ENCODE data around the gene KRT76.
"Not testable (repeated sequence)": the region's sequence is repeated elsewhere in the genome, so short reads cannot be mapped to it uniquely, and the experiment has no call there.

The KRT76 gene

GRCh38 chr12:52759218-52759617, 17.9 kb downstream of the KRT76 start:
- DNase-seq (ENCODE audit: low spot score) = no peak

GRCh38 chr12:52757449-52758176, 19.5 kb downstream of the KRT76 start:
- DNase-seq (ENCODE audit: low spot score) = no peak

- no peak for DNase-seq (ENCODE audit: low spot score)
These were observed 20.7 kb downstream of the KRT76 start for GRCh38 chr12:52756281-52756960.

- DNase-seq (ENCODE audit: low spot score) = no peak
These were observed 21.6 kb downstream of the KRT76 start for GRCh38 chr12:52755533-52755932.

GRCh38 chr12:52754135-52754534, 23.0 kb downstream of the KRT76 start:
- DNase-seq (ENCODE audit: low spot score) = no peak

- DNase-seq (ENCODE audit: low spot score) = no peak
These were observed 23.9 kb downstream of the KRT76 start for GRCh38 chr12:52753283-52753682.

GRCh38 chr12:52752516-52752915, 24.6 kb downstream of the KRT76 start:
- DNase-seq (ENCODE audit: low spot score) = no peak

GRCh38 chr12:52751795-52752194, 25.4 kb downstream of the KRT76 start:
- DNase-seq (ENCODE audit: low spot score) = no peak

GRCh38 chr12:52750532-52750931, 26.6 kb downstream of the KRT76 start:
- not testable (repeated sequence) for DNase-seq (ENCODE audit: low spot score)

- DNase-seq (ENCODE audit: low spot score) = no peak
These were observed 27.3 kb downstream of the KRT76 start for GRCh38 chr12:52749827-52750226.

GRCh38 chr12:52748578-52748977, 28.6 kb downstream of the KRT76 start:
- no peak for DNase-seq (ENCODE audit: low spot score)

- DNase-seq (ENCODE audit: low spot score) = no peak
These were observed 31.6 kb downstream of the KRT76 start for GRCh38 chr12:52745554-52745953.

GRCh38 chr12:52744493-52745156, 32.5 kb downstream of the KRT76 start:
- no peak for DNase-seq (ENCODE audit: low spot score)

- DNase-seq (ENCODE audit: low spot score) = no peak
These were observed 34.2 kb downstream of the KRT76 start for GRCh38 chr12:52742822-52743457.

- no peak for DNase-seq (ENCODE audit: low spot score)
These were observed 35.0 kb downstream of the KRT76 start for GRCh38 chr12:52742196-52742580.

- peak; percentile 69 for DNase-seq (ENCODE audit: low spot score)
These were observed 35.6 kb downstream of the KRT76 start for GRCh38 chr12:52741375-52742195.

- no peak for DNase-seq (ENCODE audit: low spot score)
These were observed 36.6 kb downstream of the KRT76 start for GRCh38 chr12:52740584-52740983.

- DNase-seq (ENCODE audit: low spot score) = no peak
These were observed 37.2 kb downstream of the KRT76 start for GRCh38 chr12:52739963-52740362.

GRCh38 chr12:52735816-52736632, 41.1 kb downstream of the KRT76 start:
- DNase-seq (ENCODE audit: low spot score) = no peak

GRCh38 chr12:52735106-52735505, 42.0 kb downstream of the KRT76 start:
- DNase-seq (ENCODE audit: low spot score) = no peak

GRCh38 chr12:52730793-52731192, 46.4 kb downstream of the KRT76 start:
- no peak for DNase-seq (ENCODE audit: low spot score)

Data from HuH-7 (cell line).